SH-SY5Y (cell line): ENCODE data around the gene PLPP2.

ENCODE experiments used
- GATA2 ChIP-seq: IDR thresholded peaks from 2 replicates; pipeline ENCODE4 v1.6.1; 2011; ENCODE audit warnings: mild to moderate bottlenecking, low read depth, low read length
- GATA3 ChIP-seq: IDR thresholded peaks from 2 replicates; pipeline ENCODE4 v1.6.1; 2011; ENCODE audit warnings: low read depth, mild to moderate bottlenecking, low read length, moderate library complexity

PLPP2 gene

DNA sequence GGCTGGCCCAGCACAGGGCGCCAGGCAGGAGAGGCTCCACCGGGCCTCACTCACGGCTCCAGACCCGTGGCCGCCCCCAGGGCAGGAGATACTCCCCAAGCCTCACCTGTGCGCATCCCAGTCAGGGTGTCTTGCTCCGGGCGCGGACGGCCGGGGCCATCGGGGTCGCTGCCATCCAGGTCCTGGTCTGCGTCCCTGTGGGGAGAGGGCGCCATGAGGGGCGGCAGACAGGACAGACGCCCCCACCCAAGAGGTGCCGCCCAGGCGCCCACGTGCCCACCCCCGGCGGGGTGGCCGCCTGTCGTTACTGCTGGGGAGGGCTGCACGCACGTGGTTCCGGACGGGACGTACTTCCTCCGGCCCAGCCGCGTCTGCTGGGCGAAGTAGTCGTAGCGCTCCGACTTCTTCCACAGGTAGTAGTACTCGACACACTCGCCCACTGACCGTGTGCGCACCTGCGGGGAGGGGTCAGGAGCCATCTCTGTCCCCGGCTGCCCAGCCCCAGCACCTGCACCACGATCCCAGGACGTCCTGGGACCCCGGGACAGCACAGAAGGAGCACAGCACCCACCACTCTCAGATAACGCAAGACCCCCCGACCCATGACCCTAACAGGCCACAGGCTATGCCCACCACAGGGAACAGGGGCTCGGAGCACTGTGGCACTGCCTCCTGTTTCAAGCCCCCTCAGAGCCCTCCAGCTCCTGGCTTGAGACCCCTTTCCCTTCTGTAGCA lies 17.4 kb upstream of the PLPP2 start:
- TF ChIP-seq GATA3 = no peak
- no peak for TF ChIP-seq GATA2

DNA sequence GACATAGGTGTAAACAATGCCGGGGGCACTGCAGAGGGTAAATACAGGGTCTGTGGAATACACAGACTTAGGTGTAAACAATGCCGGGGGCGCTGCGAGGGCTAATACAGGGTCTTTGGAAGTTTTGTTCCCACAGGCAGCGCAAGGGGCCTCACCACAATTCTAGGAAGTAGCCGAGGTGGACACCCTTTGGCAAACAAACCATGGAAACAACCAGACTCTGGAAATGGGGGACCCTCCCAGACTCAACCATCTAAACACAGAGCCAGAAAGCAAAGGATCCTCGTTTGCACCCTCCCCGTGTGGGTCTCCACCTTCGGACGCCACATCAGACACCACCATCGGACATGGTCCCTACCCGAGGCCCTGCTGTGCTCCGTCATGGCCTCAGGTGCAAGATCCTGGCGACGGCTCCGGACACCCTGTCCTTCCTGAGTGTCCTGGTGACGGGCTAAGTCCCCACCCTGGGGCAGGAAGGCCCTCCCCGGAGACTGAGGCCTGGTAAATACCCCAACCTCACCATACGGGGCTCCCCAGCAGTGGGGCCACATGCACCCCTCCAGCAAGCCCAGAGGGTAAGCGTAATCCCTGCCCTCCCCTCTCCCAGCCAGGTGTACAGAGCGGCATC lies 16.7 kb upstream of the PLPP2 start:
- no peak for TF ChIP-seq GATA2
- no peak for TF ChIP-seq GATA3

DNA sequence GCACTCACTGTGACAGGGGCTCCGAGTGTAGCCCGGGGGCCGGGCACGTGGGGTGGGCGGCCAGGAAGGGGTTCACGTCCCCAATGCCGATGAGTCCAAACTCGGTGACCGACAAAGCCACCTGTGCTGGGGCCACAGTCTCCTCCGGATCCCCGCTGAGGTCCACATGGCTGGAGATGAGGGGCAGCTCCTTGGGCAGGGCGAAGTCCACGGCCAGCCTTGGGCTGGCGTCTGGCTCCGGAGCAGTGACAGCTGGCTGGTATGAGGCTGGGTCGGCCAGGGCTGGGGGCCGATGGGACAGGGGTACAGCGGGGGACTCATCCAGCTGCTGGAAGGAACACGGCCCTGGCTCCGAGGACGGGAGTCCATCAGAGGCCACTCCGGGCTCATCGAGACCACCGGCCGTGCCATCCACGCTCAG lies 15.9 kb upstream of the PLPP2 start:
- TF ChIP-seq GATA2 (no peak), GATA3 (no peak)

DNA sequence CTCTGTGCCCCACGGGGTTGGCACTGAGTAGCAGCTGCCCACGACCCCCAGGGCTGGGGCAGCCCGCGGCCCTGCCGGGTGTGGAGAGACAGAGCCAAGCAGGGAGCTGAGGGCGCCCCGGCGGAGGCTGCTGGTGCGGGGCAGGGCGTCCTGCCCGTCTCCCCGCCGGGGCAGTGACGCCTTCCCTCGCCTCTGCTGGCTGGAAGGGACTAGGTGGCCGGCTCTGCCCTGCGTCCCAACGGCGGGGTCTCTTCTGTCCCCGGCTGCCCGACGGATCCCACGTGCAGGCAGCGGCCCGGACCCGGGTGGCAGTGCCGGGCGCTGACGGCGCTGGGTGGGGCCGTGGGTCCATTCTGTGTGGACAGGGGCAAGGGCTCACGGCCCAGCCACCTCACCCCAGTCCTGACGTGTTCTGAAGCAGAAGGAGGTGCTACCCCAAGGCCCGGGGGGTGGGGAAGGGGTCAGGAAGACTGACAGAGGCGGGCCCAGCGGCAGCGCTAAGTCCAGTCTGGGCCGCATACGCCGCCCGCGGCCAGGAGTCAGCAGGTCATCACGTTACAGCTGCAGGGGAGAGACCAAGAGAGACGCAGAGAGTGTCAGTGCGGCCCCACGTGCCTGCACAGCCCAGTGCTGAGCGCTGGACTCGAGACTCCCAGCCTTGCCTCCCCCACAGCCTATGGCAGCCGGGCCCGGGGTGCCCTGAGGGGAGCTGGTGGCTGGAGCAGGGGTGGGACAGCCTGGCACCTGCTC lies 15.1 kb upstream of the PLPP2 start:
- TF ChIP-seq GATA2 (no peak), GATA3 (no peak)

DNA sequence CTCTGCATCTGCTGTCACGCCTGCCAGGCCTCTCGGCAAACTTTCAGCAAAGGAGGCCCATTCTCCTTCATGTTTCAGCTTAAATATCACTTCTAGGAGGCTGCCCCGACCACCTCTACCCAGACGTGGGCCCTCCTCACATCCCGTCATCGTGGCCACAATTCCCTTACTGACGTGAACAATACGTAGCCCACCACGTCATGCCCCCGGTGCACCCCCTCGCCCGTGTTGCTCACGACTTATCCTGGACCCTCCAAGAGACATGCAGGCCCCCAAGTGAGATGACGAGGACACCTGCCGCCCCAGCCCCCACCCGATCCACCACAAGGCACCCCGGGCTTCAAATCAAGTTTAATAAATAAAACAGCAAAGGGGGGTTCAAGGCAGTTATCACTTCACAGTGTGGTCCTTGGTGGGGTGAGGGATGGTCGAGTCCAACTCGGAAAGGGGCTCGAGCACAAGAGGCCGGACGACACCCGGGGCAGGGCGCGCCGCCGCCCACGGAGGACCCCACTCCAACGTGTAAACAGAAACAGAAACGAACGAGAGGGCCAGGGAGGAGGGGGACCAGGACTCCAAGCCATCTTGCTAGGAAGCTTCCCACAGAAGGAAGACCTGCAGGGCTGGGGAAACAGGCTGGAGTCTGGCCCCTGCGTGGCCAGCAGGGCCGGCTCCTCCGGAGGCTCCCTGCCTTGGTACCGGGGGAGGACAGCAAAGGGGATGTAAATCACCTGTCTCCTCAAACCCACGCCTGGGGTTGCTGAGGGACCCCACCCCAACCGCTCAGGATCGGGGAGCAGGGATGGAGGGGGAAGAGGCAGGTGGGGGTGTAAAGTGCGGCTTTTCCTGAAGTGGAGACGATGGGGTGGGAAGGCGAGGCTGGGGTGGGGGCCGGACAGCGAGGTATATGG lies 14.3 kb upstream of the PLPP2 start:
- TF ChIP-seq GATA2 = no peak
- TF ChIP-seq GATA3 = no peak

DNA sequence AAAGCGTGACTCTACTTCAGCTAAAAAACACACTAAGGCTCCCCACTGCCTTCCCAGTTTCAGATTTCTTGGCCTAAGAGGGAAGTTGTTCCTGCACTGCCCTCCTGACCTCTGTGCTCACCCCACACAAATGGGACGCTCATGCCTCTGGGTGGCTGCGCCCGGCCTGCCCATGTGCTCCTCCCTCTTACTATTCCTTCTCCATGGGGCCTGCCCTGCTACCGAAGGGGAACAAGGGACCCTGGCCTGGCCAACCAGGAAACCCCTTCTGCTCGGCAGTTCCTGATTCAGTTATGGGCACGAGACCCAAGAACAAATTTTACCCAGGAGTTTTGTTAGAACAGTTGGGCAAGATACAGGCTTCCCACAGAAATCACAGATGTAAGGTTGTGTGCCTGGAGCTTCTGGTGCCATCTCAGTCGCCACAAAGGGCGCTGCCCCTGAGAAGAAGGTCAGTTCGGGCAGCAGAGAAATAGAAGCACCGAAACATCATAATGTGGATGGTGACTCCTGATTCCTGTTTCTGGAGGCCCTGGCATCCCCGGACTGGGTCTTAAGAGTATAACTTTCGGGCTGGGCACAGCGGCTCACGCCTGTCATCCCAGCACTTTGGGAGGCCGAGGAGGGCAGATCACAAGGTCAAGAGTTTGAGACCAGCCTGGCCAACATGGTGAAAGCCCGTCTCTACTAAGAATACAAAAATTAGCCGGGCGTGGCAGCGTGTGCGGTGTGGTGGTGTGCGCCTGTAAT lies 5.4 kb upstream of the PLPP2 start:
- TF ChIP-seq GATA3 (no peak), GATA2 (no peak)

DNA sequence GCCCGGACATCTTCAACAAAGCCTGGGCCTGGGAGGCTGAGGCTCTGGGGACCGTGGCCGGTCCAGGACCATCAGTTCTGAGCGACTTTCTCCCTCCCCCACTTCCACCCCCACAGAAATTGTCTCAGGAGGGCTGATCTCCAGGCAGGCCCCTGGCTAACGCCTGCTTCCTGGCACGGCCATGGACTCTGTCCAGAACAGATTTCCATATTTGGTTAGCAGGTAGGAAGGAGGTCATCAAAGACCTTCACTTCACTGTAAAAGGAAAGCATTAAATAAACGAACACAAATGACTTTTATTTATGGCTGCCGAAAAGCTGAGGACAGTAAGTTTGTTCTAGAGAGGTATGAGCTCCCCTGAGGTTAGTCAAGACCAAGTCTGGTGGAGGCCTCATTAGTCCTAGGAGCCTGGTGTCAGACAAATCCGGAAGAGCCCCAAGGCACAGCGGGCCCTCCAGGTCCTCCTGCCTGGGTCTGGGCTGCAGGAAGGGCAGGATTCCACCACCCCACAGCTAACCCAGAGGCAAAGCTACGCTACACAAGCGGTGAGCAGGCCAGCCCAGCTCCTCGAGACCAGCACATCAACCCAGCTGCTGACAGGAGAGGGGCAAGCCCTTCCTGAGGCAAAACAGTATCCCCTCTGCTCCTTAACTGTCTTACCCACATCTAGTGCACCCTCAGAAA lies 4.6 kb upstream of the PLPP2 start:
- TF ChIP-seq GATA3 (no peak), GATA2 (no peak)

DNA sequence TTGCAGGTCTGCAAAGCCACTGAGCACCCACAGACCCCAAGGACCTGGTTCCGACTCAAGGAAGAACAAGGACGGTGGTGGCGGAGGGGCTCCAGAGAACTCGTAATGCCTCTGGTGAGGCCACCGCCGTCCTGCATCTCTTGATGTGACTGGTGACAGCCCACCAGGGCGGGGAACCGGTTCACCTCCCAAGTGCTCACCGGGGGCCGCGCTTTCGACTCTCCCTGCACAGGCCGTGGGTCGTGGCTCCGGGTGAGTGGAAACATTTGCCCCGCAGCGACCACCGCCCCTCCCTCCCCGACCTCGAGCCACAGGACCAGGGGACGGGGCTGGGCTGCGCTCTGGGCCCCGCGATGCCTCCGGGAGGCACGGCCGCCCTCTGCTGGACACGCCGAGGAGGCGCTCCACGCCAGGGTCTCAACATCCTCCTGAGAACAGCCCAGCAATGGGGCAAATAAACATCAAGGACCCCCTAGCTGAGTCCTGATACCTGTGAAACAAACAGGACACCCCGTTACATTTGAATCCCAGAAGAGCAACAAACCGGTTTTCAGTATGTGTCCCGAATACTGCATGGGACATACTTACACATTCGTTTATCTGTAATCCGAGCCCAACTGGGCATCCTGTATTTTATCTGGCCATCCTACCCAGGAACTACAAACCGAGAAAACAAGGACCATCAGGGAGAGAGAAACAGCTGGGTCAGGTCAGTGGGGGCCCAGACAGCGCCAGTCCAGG lies 3.9 kb upstream of the PLPP2 start:
- TF ChIP-seq GATA2 = no peak
- TF ChIP-seq GATA3 = no peak

DNA sequence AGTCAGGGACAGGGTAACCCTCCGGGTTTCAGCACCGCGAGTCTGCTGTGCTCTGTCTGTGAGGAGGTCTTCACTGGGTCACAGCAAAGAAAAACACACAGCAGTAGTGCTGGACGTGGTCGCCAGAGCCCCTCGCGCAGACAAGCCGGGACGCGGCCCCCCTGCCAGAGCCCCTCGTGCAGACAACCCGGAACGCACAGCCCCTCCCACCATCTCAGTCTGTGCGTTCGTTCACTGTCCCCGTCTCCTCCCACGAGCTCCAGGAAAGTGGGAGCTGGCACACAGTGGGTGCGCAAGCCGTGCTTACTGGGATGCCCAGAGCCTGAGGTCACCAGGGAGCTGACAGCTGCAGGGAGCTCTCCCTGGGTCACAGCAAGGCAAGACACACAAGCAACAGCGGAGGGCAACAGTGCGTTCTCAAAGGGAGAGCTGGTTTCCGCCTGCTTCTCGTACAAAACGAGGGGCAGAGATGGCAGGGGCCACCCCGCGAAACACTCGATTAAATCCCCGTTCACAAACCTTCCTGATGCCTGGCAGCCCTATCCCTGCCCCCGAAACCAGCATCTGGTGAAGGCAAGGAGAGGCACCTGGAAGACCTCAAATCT lies 3.2 kb upstream of the PLPP2 start:
- TF ChIP-seq GATA2 (no peak), GATA3 (no peak)

DNA sequence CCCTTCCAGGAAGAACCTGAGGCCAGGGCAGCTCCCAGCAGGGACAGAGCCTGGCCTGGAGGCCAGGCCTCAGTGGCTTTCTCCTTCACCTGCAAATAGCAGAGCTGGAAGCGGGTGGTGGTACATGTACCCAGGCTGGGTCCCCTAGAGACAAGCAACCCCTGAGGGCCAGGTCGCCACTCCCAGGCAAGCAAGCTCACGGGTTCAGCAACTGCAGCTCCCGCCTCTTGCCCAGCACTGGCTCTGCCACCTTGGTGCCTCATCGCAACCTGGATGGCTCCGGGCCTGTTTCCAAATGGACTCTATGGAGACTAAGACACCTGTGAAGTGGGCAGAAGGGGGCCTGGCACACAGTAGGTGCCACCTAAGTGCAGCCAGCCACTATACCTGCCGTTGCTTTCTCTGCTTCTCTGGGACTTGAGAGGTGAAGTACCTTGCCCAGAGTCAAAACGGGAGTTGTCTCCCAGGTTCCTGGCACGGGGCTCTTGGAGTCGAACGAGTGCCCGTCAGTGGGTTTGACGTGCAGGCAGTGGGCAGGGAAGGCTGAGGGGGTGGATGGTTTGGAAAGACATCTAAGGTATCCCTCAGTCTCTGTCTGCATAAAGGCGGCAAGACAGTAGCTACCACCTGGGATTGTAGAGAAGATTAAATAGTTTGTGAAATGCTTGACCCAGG lies 2.4 kb upstream of the PLPP2 start:
- TF ChIP-seq GATA2 = no peak
- TF ChIP-seq GATA3 = no peak

DNA sequence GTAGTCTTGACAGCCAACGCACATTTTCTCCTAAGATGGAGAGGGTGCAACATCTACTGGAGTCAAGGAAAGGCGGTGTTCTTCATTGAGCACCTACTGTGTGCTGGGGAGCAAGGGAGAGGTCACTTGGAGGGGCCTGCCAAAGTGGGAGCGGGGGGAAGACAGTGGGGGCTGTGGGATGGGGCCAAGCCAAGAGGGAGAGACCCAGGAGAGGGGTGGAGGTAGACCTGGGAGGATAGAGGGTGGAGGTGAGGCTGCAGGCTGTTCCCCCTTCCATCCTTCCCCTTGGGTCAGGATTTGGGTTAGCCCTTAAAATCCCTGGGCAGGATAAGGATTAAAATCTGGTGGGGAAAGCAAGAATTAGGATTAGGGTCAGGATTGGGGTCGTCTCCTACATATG lies 1.7 kb upstream of the PLPP2 start:
- TF ChIP-seq GATA3 (no peak), GATA2 (no peak)

DNA sequence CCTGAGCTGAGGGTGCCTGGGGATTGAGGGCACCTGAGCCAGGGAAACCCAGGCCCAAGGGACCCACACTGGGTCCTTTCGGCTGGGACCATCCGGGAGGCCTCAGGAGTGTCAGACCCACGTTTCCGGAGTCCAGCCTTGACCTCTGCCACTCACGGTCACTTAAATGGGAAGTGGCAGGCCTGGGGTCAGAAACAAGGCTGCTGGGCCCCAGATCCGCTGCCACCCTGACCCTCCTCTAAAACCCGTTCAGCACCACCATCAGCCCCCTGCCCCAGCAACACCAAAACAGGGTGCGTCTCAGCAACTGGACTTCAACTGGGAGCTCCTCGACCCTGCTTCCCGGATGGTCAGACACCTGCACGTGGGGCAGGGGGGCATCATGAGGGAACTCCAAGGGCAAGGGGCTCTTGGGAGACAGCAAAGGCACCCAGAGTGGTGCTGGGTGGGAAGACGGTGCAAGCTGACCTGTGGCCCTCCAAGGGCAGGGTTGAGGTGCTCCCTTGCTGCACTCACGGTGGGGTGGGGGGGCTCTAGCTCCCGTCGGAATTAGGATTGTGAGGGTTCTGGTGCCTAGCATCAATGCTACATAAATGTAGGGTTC lies 1.2 kb upstream of the PLPP2 start:
- TF ChIP-seq GATA3 (no peak), GATA2 (no peak)
